GM21737 (cell line): ENCODE data around the gene CYSLTR2.
A peak's percentile ranks its signal among the peaks of the same experiment; 100 is the strongest.
"Not testable (repeated sequence)": the region's sequence is repeated elsewhere in the genome, so short reads cannot be mapped to it uniquely, and the experiment has no call there.

Experiments
- ATAC-seq: cut with Tn5 transposase; IDR thresholded peaks from one replicate; pipeline ENCODE4 v1.9.1; 2021; ENCODE audit warnings: mild to moderate bottlenecking, moderate library complexity; ENCODE audit not compliant: unreplicated experiment

Gene CYSLTR2

GRCh38 chr13:48686636-48687210 lies 33.0 kb downstream of the CYSLTR2 start:
- ATAC-seq: no peak

GRCh38 chr13:48687249-48687648 lies 33.5 kb downstream of the CYSLTR2 start:
- no peak for ATAC-seq

- no peak for ATAC-seq
Measured at GRCh38 chr13:48693998-48694397, 40.3 kb downstream of the CYSLTR2 start.

- no peak for ATAC-seq
Measured at GRCh38 chr13:48695776-48696175, 42.0 kb downstream of the CYSLTR2 start.

- ATAC-seq: not testable (repeated sequence)
Measured at GRCh38 chr13:48696676-48697075, 42.9 kb downstream of the CYSLTR2 start.

- ATAC-seq: no peak
Measured at GRCh38 chr13:48707405-48707804, 53.7 kb downstream of the CYSLTR2 start.

GRCh38 chr13:48708764-48709163 lies 55.0 kb downstream of the CYSLTR2 start:
- ATAC-seq: no peak

GRCh38 chr13:48709213-48709612 lies 55.5 kb downstream of the CYSLTR2 start:
- ATAC-seq: no peak

GRCh38 chr13:48710160-48710559 lies 56.4 kb downstream of the CYSLTR2 start:
- no peak for ATAC-seq

GRCh38 chr13:48712141-48712540 lies 58.4 kb downstream of the CYSLTR2 start:
- ATAC-seq: no peak

GRCh38 chr13:48715977-48716376 lies 62.2 kb downstream of the CYSLTR2 start:
- no peak for ATAC-seq

GRCh38 chr13:48720621-48721020 lies 66.9 kb downstream of the CYSLTR2 start:
- no peak for ATAC-seq

- ATAC-seq: no peak
Measured at GRCh38 chr13:48723168-48723567, 69.4 kb downstream of the CYSLTR2 start.

- ATAC-seq: no peak
Measured at GRCh38 chr13:48725271-48725670, 71.5 kb downstream of the CYSLTR2 start.

GRCh38 chr13:48726711-48727110 lies 73.0 kb downstream of the CYSLTR2 start:
- ATAC-seq: no peak

GRCh38 chr13:48727241-48728011 lies 73.7 kb downstream of the CYSLTR2 start:
- no peak for ATAC-seq

GRCh38 chr13:48728226-48728625 lies 74.5 kb downstream of the CYSLTR2 start:
- no peak for ATAC-seq

GRCh38 chr13:48728876-48729275 lies 75.1 kb downstream of the CYSLTR2 start:
- no peak for ATAC-seq

GRCh38 chr13:48729856-48730255 lies 76.1 kb downstream of the CYSLTR2 start:
- ATAC-seq: no peak

GRCh38 chr13:48731001-48731658 lies 77.4 kb downstream of the CYSLTR2 start:
- ATAC-seq: no peak

- ATAC-seq: peak; percentile 55
Measured at GRCh38 chr13:48731957-48732569, 78.3 kb downstream of the CYSLTR2 start.
